HepG2 (cell line): ENCODE measurements around the gene MIER1. TPM values are rescaled to one million over a fixed set of nuclear protein-coding genes. Genes with fewer than 3 reads are reported as not detected.

Source experiments
- ATAC-seq: fragments of 200-7000 bp; cut with Tn5 transposase; 3 replicates; pipeline ENCODE4 v1.9.1; 2020; ENCODE audit warnings: mild to moderate bottlenecking, moderate library complexity
- BruUV-seq: library from RNA; stranded (reverse); fragments of 400-500 nt; replicated peaks from 2 replicates; lab custom pipeline; 2021; lab: Mats Ljungman, UMichigan
- CTCF ChIA-PET: fragments of 300-600 bp; formaldehyde crosslinking; extraction: SDS; loops from one replicate; lab custom pipeline; 2021; ENCODE audit warnings: low total read pairs, inconsistent platforms, low intra/inter-chr PET ratio; lab: Yijun Ruan, JAX
- POLR2A ChIA-PET: fragments of 350-600 bp; sonication (Branson Sonifier 250); formaldehyde crosslinking; loops from one replicate; lab custom pipeline; 2020; ENCODE audit warnings: antibody characterized with exemption, inconsistent platforms; lab: Yijun Ruan, JAX
- DNase-seq: peaks from one replicate; pipeline ENCODE4 v3.0.0-alpha.2; 2015; ENCODE audit warnings: low spot score
- FAIRE-seq: peaks from 3 replicates; lab custom pipeline; 2011; peaks lifted over from hg19 to GRCh38; lab: Jason Lieb, UNC
- H2AFZ ChIP-seq: one replicate; pipeline ENCODE4 v1.6.1; 2011; ENCODE audit warnings: low read length, inconsistent platforms
- H3K27ac ChIP-seq: fragments of 300-600 bp; 3 replicates; pipeline ENCODE4 v1.8.0; 2011; ENCODE audit warnings: mixed run types, mild to moderate bottlenecking, mixed read lengths, low read length, inconsistent platforms; ENCODE audit not compliant: insufficient read depth; ENCODE audit errors: extremely low read length
- H3K27me3 ChIP-seq, 2 experiments: fragments of 200-600 bp in 1 of 2; 2 replicates in 1 of 2; 3 replicates in 1 of 2; pipeline versions ENCODE4 v1.6.0 to v1.8.0; 2011; ENCODE audit warnings: low read length in 2 of 2, mild to moderate bottlenecking in 2 of 2, moderate library complexity in 2 of 2, inconsistent platforms in 1 of 2; ENCODE audit not compliant: insufficient read depth in 2 of 2, control insufficient read depth in 1 of 2
- H3K36me3 ChIP-seq, 2 experiments: fragments of 200-600 bp in 1 of 2; replicated peaks in 1 of 2; 2 replicates in 1 of 2; 3 replicates in 1 of 2; pipeline versions ENCODE4 v1.5.1 to v1.8.0; 2011; ENCODE audit warnings: low read length in 2 of 2, inconsistent platforms in 1 of 2; ENCODE audit not compliant: insufficient read depth in 2 of 2, control insufficient read depth in 1 of 2
- H3K4me1 ChIP-seq: 2 replicates; pipeline ENCODE4 v1.5.1; 2012; ENCODE audit warnings: low read length, inconsistent platforms; ENCODE audit not compliant: insufficient read depth
- H3K4me2 ChIP-seq: 2 replicates; pipeline ENCODE4 v1.6.0; 2011; ENCODE audit warnings: low read depth, low read length, inconsistent platforms
- H3K4me3 ChIP-seq, 3 experiments: fragments of 200-600 bp in 1 of 3; sonication (generic), shearing (Covaris generic) in 1 of 3; replicated peaks in 1 of 3; 2 replicates each; pipeline ENCODE4 v1.5.1; 2011 to 2016; ENCODE audit warnings: low read length in 3 of 3, inconsistent platforms in 2 of 3, low read depth in 2 of 3, mild to moderate bottlenecking in 2 of 3, control low read depth in 1 of 3, mixed read lengths in 1 of 3; ENCODE audit not compliant: insufficient read depth in 1 of 3
- H3K79me2 ChIP-seq: one replicate; pipeline ENCODE4 v1.6.1; 2011; ENCODE audit warnings: low read length, inconsistent platforms; ENCODE audit not compliant: insufficient read depth
- H3K9ac ChIP-seq: 2 replicates; pipeline ENCODE4 v1.6.0; 2011; ENCODE audit warnings: mild to moderate bottlenecking, low read depth, low read length, inconsistent platforms; ENCODE audit not compliant: insufficient read depth
- H3K9me3 ChIP-seq: 2 replicates; pipeline ENCODE4 v1.5.1; 2012; ENCODE audit warnings: mild to moderate bottlenecking, low read length
- H4K20me1 ChIP-seq: 2 replicates; pipeline ENCODE4 v1.6.0; 2011; ENCODE audit warnings: inconsistent platforms, mild to moderate bottlenecking, low read length, moderate library complexity; ENCODE audit not compliant: insufficient read depth
- ASH2L ChIP-seq: fragments of 300-600, 200-600 bp; sonication (generic); IDR thresholded peaks from 2 replicates; pipeline ENCODE4 v1.7.0; 2017; ENCODE audit warnings: low read depth, mild to moderate bottlenecking, moderate library complexity, mixed read lengths, low read length; ENCODE audit not compliant: insufficient read length
- HDAC2 ChIP-seq: sonication (generic); formaldehyde crosslinking; IDR thresholded peaks from 2 replicates; pipeline ENCODE4 v1.4.0; 2020; ENCODE audit warnings: missing genetic modification reagents
- PRDM10 ChIP-seq: sonication (generic); formaldehyde crosslinking; IDR thresholded peaks from 2 replicates; pipeline ENCODE4 v1.4.0; 2020; ENCODE audit warnings: low read depth, missing genetic modification reagents
- PTBP1 ChIP-seq: fragments of 200-400 bp; formaldehyde crosslinking; IDR thresholded peaks from 2 replicates; pipeline ENCODE4 v1.6.1; 2018; ENCODE audit warnings: low read length, low read depth; ENCODE audit not compliant: poor library complexity, severe bottlenecking
- SNAI1 ChIP-seq: sonication (generic); formaldehyde crosslinking; IDR thresholded peaks from 2 replicates; pipeline ENCODE4 v1.5.0; 2020; ENCODE audit warnings: mild to moderate bottlenecking, missing genetic modification reagents, borderline replicate concordance
- SP5 ChIP-seq: IDR thresholded peaks from 2 replicates; pipeline ENCODE4 v1.6.1; 2016; ENCODE audit warnings: low read depth, borderline replicate concordance
- ZMYM2 ChIP-seq: sonication (generic); formaldehyde crosslinking; IDR thresholded peaks from 2 replicates; pipeline ENCODE4 v1.8.0; 2022; ENCODE audit warnings: mild to moderate bottlenecking, missing genetic modification reagents
- ZNF430 ChIP-seq: sonication (generic); formaldehyde crosslinking; IDR thresholded peaks from 2 replicates; pipeline ENCODE4 v1.9.0; 2021; ENCODE audit warnings: mild to moderate bottlenecking, missing genetic modification reagents
- WGBS: methylation state at CpG from one replicate; pipeline ENCODE4 v1.1.6; 2017; ENCODE audit warnings: low lambda C conversion rate; 5-methylcytosine and 5-hydroxymethylcytosine counted together
- in situ Hi-C: cut with HindIII; loops from 2 replicates; pipeline ENCODE4 v1.10.0; 2017; ENCODE audit warnings: low pct_unique_long_range_greater_than_20kb; ENCODE audit not compliant: extremely low pct_ligation_motif_present
- intact Hi-C: fragments of 100-400 bp; cut with micrococcal nuclease; formaldehyde crosslinking; loops from one replicate; pipeline ENCODE4 v1.10.0; 2022; ENCODE audit not compliant: unreplicated experiment
- polyA plus RNA-seq, 8 experiments: library from polyadenylated mRNA; depleted of rRNA in 3 of 8; stranded (reverse) in 7 of 8; unstranded in 1 of 8; fragments of >200 nt; fragmentation: Illumina TruSeq in 4 of 8; extraction: Trizol in 4 of 8; gene quantifications; 2 replicates each; pipeline versions ENCODE4 v1.2.1 to v1.2.3, GENCODE V29; 2011 to 2016; ENCODE audit warnings: low read depth in 4 of 8, missing spikeins in 1 of 8, mixed read lengths in 1 of 8; ENCODE audit not compliant: insufficient read depth in 1 of 8
- total RNA-seq, 5 experiments: library from RNA; depleted of rRNA; stranded (reverse); fragments of >200 nt; fragmentation: Illumina TruSeq; extraction: Trizol; gene quantifications; 2 replicates each; pipeline ENCODE4 v1.2.3, GENCODE V29; 2016; ENCODE audit warnings: low read depth in 1 of 5
- TF ChIP-seq, protein P1 (sequence below), 2 experiments: sonication (generic) in 1 of 2; formaldehyde crosslinking in 1 of 2; IDR thresholded peaks; 2 replicates each; pipeline versions ENCODE4 v1.6.1 to v1.9.0; 2014 to 2022; ENCODE audit warnings: antibody characterized with exemption in 1 of 2, borderline replicate concordance in 1 of 2, inconsistent platforms in 1 of 2, low read depth in 1 of 2, missing genetic modification reagents in 1 of 2

MIER1 gene
- total and polyA plus RNA-seq, 2 of the 13 experiments (the other 11 are each of a cell fraction or from before 2014, with no cell fraction given): 7.0 to 30.4 TPM

DNA sequence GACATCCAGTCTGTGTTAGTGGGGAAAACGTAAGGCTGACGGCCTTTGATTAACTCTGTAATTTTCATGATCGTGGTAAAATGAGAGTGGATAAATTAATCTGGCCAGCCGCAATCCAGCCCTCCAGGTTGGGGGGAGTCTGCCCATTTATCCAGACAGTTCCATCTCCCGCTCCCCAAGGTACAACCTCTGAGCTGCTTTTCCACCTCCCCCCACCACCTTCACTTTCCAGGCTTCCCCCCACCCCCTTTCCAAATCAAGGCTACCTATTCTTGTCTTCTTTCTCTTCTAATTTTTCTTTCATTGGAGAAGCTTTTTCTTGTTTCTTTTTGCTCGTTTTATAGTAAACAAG lies 6.0 kb downstream of the MIER1 start:
- FAIRE-seq: no peak
- no peak for DNase-seq

More for the DNA sequence above, 6.0 kb downstream of the MIER1 start:
- intact Hi-C loops: loop anchor here (2.0 to 10.0 kb wide), 3 partner anchors 14 to 214 kb away; no protein-coding TSS in a partner anchor
- Histone ChIP-seq H4K20me1 (0 out of 2 replicates have a peak, but pooled peaks cover 5% of the 10 kb centered on the region), H3K27me3 (no peaks in the 10 kb centered on the region; a peak in 1 of 5 replicates), H2AFZ (no peak overlapping the region), H3K9me3 (no peaks in the 10 kb centered on the region), H3K4me1 (peaks cover 61% of the 10 kb centered on the region), H3K9ac (peak overlapping the region; percentile 90), H3K4me3 (peak overlapping the region; percentile 93 to 98 (median 94)), H3K36me3 (no peaks in the 10 kb centered on the region), H3K79me2 (peaks cover 69% of the 10 kb centered on the region), H3K27ac (peak overlapping the region; percentile 94), H3K4me2 (peak overlapping the region; percentile 97)
- TF ChIP-seq SNAI1 (CRISPR knock-in tag) (peak; percentile 82; the same call in 1 of the 2 replicates), ZNF430 (CRISPR knock-in tag) (peak; percentile 1; the same call in 1 of the 2 replicates), ZMYM2 (CRISPR knock-in tag) (0 out of 2 replicates have a peak, but pooled peaks have one; percentile 1), PRDM10 (peak; percentile 3; the same call in 1 of the 2 replicates), HDAC2 (peak; percentile 39; the same call in 1 of the 2 replicates), SP5 (CRISPR knock-in tag) (0 out of 2 replicates have a peak, but pooled peaks have one; percentile 24), PTBP1 (peak; percentile 1), ASH2L (no peak)
- TF ChIP-seq, protein P1, sequence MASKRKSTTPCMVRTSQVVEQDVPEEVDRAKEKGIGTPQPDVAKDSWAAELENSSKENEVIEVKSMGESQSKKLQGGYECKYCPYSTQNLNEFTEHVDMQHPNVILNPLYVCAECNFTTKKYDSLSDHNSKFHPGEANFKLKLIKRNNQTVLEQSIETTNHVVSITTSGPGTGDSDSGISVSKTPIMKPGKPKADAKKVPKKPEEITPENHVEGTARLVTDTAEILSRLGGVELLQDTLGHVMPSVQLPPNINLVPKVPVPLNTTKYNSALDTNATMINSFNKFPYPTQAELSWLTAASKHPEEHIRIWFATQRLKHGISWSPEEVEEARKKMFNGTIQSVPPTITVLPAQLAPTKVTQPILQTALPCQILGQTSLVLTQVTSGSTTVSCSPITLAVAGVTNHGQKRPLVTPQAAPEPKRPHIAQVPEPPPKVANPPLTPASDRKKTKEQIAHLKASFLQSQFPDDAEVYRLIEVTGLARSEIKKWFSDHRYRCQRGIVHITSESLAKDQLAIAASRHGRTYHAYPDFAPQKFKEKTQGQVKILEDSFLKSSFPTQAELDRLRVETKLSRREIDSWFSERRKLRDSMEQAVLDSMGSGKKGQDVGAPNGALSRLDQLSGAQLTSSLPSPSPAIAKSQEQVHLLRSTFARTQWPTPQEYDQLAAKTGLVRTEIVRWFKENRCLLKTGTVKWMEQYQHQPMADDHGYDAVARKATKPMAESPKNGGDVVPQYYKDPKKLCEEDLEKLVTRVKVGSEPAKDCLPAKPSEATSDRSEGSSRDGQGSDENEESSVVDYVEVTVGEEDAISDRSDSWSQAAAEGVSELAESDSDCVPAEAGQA (IDR thresholded peaks at IDR 0.05; ENCODE audit: low read depth): no peak
- TF ChIP-seq, protein P1 (CRISPR knock-in tag; IDR thresholded peaks at IDR 0.05; ENCODE audit: borderline replicate concordance): no peak
- ATAC-seq: peak; percentile 8
- POLR2A ChIA-PET: interaction anchor here (0.6 to 3.1 kb wide), 6 partner anchors 10 to 499 kb away, joined by 3 to 14 read pairs (median 4); partner anchors contain the start of genes SERBP1 and SLC35D1
- in situ Hi-C loops: loop anchor here (25.0 kb wide), 1 partner anchor 482 kb away; no protein-coding TSS in a partner anchor
- BruUV-seq: no TSS peak
- CTCF ChIA-PET: no interaction called here
- WGBS: 2% methylated on average over 6 of the region's 6 CpGs
